Spleen (tissue), 11 donors: Measurements from ENCODE around the gene MRPS34. TPM values are rescaled to one million over a fixed set of nuclear protein-coding genes. Genes with fewer than 3 reads are reported as not detected.

Experiments used
- DNase-seq: peaks from one replicate; pipeline ENCODE4 v3.0.0-alpha.2; 2020
- H3K27ac ChIP-seq, 8 donors: fragments of 200-600 bp; sonication (generic) in 7 of 8; 1 replicate in 4 of 8; 2 replicates in 4 of 8; pipeline versions ENCODE4 v1.5.0 to v1.8.0; 2016 to 2021; ENCODE audit warnings: inconsistent platforms in 4 of 8, mild to moderate bottlenecking in 4 of 8, moderate library complexity in 1 of 8
- H3K27me3 ChIP-seq, 7 donors: fragments of 200-600 bp; sonication (generic) in 6 of 7; replicated peaks in 1 of 7; 1 replicate in 4 of 7; 2 replicates in 3 of 7; pipeline versions ENCODE4 v1.5.0 to v1.8.0; 2016 to 2021; ENCODE audit warnings: inconsistent platforms in 3 of 7, mild to moderate bottlenecking in 1 of 7
- H3K36me3 ChIP-seq, 6 donors: fragments of 200-600 bp; sonication (generic) in 5 of 6; 1 replicate in 4 of 6; 2 replicates in 2 of 6; pipeline versions ENCODE4 v1.5.0 to v1.8.0; 2016 to 2021; ENCODE audit warnings: inconsistent platforms in 2 of 6
- H3K4me1 ChIP-seq, 6 donors: fragments of 200-600 bp; sonication (generic) in 5 of 6; 1 replicate in 3 of 6; 2 replicates in 3 of 6; pipeline versions ENCODE4 v1.5.0 to v1.8.0; 2016 to 2021; ENCODE audit warnings: inconsistent platforms in 3 of 6
- H3K4me3 ChIP-seq, 8 donors: fragments of 200-600 bp; sonication (generic) in 7 of 8; 1 replicate in 4 of 8; 2 replicates in 4 of 8; pipeline versions ENCODE4 v1.5.0 to v1.8.0; 2016 to 2021; ENCODE audit warnings: inconsistent platforms in 4 of 8, mild to moderate bottlenecking in 4 of 8, moderate library complexity in 2 of 8
- H3K9me3 ChIP-seq, 8 donors: fragments of 200-600 bp; sonication (generic) in 7 of 8; 1 replicate in 4 of 8; 2 replicates in 4 of 8; pipeline versions ENCODE4 v1.5.0 to v1.8.0; 2016 to 2021; ENCODE audit warnings: inconsistent platforms in 4 of 8
- CTCF ChIP-seq, 11 experiments: fragments of 200-600 bp in 7 of 11; fragments of 450-650 bp in 4 of 11; sonication (generic) in 4 of 11; IDR thresholded peaks in 8 of 11; conservative IDR thresholded peaks in 3 of 11; 1 replicate in 7 of 11; 2 replicates in 4 of 11; pipeline versions ENCODE4 v1.4.0 to v1.8.0; 2016 to 2021; ENCODE audit warnings: antibody characterized with exemption in 11 of 11, inconsistent platforms in 4 of 11, mild to moderate bottlenecking in 1 of 11
- POLR2A ChIP-seq, 3 donors: fragments of 450-650 bp; IDR thresholded peaks; one replicate each; pipeline ENCODE4 v1.5.1; 2017; ENCODE audit warnings: antibody characterized with exemption in 3 of 3, mild to moderate bottlenecking in 1 of 3
- POLR2AphosphoS5 ChIP-seq, 3 donors: sonication (generic); formaldehyde crosslinking; IDR thresholded peaks; one replicate each; pipeline ENCODE4 v1.5.1; 2017; ENCODE audit warnings: antibody characterized with exemption in 3 of 3
- WGBS, 5 donors: extraction: QIAGEN DNeasy Blood & Tissue Kit in 3 of 5; methylation state at CpG; one replicate each; pipeline versions ENCODE4 v1.1.5 to v1.1.7; 2013 to 2018; 5-methylcytosine and 5-hydroxymethylcytosine counted together
- intact Hi-C: fragments of 100-400 bp; cut with DNase I; formaldehyde crosslinking; loops from one replicate; pipeline ENCODE4 v1.15.0; 2023; ENCODE audit warnings: low total_unique reads
- polyA plus RNA-seq, 3 donors: library from polyadenylated mRNA; stranded (reverse); fragments of 200-250 nt; gene quantifications; one replicate each; pipeline ENCODE4 v1.2.1, GENCODE V29; 2013
- total RNA-seq, 7 donors: library from RNA; depleted of rRNA in 3 of 7; stranded (reverse); fragments of >200 nt in 3 of 7; fragmentation: NEBNext Ultra II Directional in 4 of 7; extraction: Animal tissue kit (Norgen Biotek cat#: 25700) in 4 of 7; gene quantifications; one replicate each; pipeline versions ENCODE4 v1.1.0 to v1.2.1, GENCODE V29; 2016 to 2021
- donor health status: healthy with polysubstance abuse.
- donor health status: DM: no; HTN: no; CAD: no; lungs with moderate emphysema.
- donor health status: DM: no; HTN: no; CAD: no.
- donor health status: Bipolar disorder and iron deficiency.
- donor health status: healthy.
- donor health status: DM: no; HTN: no; CAD: no.
- donor health status: DM: yes; HTN: yes; CAD: no.

MRPS34 gene
- total and polyA plus RNA-seq, 10 donors: 49.9 to 157 (median 63.8) TPM

GRCh38 chr16:1775006-1775845 lies 2.3 kb upstream of the MRPS34 start:
- Histone ChIP-seq H3K9me3 (no peaks in the 10 kb centered on the region), H3K27ac (peak overlapping the region in 2 of 8 donors; percentile 96 to 97), H3K36me3 (peaks cover 0 to 55% (median 33%) of the 10 kb centered on the region in 6 donors), H3K4me1 (peaks cover 24 to 91% (median 40%) of the 10 kb centered on the region in 6 donors), H3K4me3 (peak overlapping the region in 1 of 8 donors; percentile 98), H3K27me3 (no peaks in the 10 kb centered on the region)
- no peak for DNase-seq
- 94 to 97% (median 95%) methylated on average over 25 to 30 of the region's 30 CpGs for WGBS, 5 donors
- intact Hi-C loops: no loop called here
- peak in 1 of 3 donors; percentile 13 for TF ChIP-seq POLR2AphosphoS5 (IDR thresholded peaks at IDR 0.05)
- TF ChIP-seq CTCF (IDR thresholded peaks at IDR 0.05 in 8 of 11, conservative IDR thresholded peaks at IDR 0.05 in 3 of 11): no peak

- TF ChIP-seq CTCF (IDR thresholded peaks at IDR 0.05 in 8 of 11, conservative IDR thresholded peaks at IDR 0.05 in 3 of 11) (no peak), POLR2A (IDR thresholded peaks at IDR 0.05) (no peak), POLR2AphosphoS5 (IDR thresholded peaks at IDR 0.05) (no peak)
- intact Hi-C loops: no loop called here
- H3K4me1 ChIP-seq: peaks cover 23 to 91% (median 41%) of the 10 kb centered on the region in 6 donors
- H3K27ac ChIP-seq: peak overlapping the region in 6 of 8 donors; percentile 92 to 97 (median 96)
- peaks cover 0 to 53% (median 32%) of the 10 kb centered on the region in 6 donors for H3K36me3 ChIP-seq
- H3K9me3 ChIP-seq: no peaks in the 10 kb centered on the region
- no peaks in the 10 kb centered on the region for H3K27me3 ChIP-seq
- DNase-seq: no peak
- whole genome bisulfite sequencing, 5 donors: 85 to 96% (median 90%) methylated on average over 4 to 7 of the region's 7 CpGs
- H3K4me3 ChIP-seq: peak overlapping the region in 6 of 8 donors; percentile 96 to 100 (median 98)
Measured at GRCh38 chr16:1774448-1774780, 1.5 kb upstream of the MRPS34 start.

GRCh38 chr16:1773703-1774447 lies 941 bp upstream of the MRPS34 start:
- Histone ChIP-seq H3K27me3 (no peaks in the 10 kb centered on the region), H3K4me3 (peak overlapping the region; percentile 96 to 100 (median 99)), H3K4me1 (peaks cover 23 to 91% (median 43%) of the 10 kb centered on the region in 6 donors), H3K9me3 (no peaks in the 10 kb centered on the region), H3K27ac (peak overlapping the region; percentile 89 to 97 (median 96)), H3K36me3 (peaks cover 0 to 53% (median 36%) of the 10 kb centered on the region in 6 donors)
- intact Hi-C loops: no loop called here
- DNase-seq: no peak
- TF ChIP-seq CTCF (IDR thresholded peaks at IDR 0.05 in 8 of 11, conservative IDR thresholded peaks at IDR 0.05 in 3 of 11) (no peak), POLR2AphosphoS5 (IDR thresholded peaks at IDR 0.05) (peak in 1 of 3 donors; percentile 20)
- WGBS, 5 donors: 3 to 21% (median 18%) methylated on average over 18 to 45 of the region's 45 CpGs
